Activated T-cell treated with anti-CD3 and anti-CD28 coated beads, Interleukin-2, amount 50 U/mL, for 72 hours (primary cell): Measurements from ENCODE around the gene PARP1. TPM values are rescaled to one million over a fixed set of nuclear protein-coding genes. Genes with fewer than 3 reads are reported as not detected.

ENCODE experiments used
- ATAC-seq, 2 donors: fragments of 150-1000 bp; cut with Tn5 transposase; replicated peaks in 1 of 2; 2 replicates each; pipeline ENCODE4 v1.10.0; 2021; ENCODE audit warnings: moderate library complexity in 2 of 2, mild to moderate bottlenecking in 1 of 2
- DNase-seq, 2 donors: peaks; one replicate each; pipeline ENCODE4 v3.0.0; 2021 to 2022; ENCODE audit warnings: mixed read lengths in 1 of 2
- H3K27ac Mint-ChIP-seq: one replicate; pipeline ENCODE4 v1.8.0; 2022; ENCODE audit warnings: mild to moderate bottlenecking, moderate library complexity, mixed read lengths
- H3K27me3 Mint-ChIP-seq: one replicate; pipeline ENCODE4 v1.8.0; 2022; ENCODE audit warnings: low read depth, mixed read lengths
- H3K36me3 Mint-ChIP-seq, 2 donors: one replicate each; pipeline ENCODE4 v1.8.0; 2022; ENCODE audit warnings: mixed read lengths in 2 of 2, mild to moderate bottlenecking in 1 of 2; ENCODE audit not compliant: insufficient read depth in 2 of 2
- H3K4me1 Mint-ChIP-seq: one replicate; pipeline ENCODE4 v1.8.0; 2022; ENCODE audit warnings: low read depth, mixed read lengths
- H3K4me3 Mint-ChIP-seq, 2 donors: one replicate each; pipeline ENCODE4 v1.8.0; 2022; ENCODE audit warnings: mild to moderate bottlenecking in 2 of 2, mixed read lengths in 2 of 2, moderate library complexity in 2 of 2
- H3K9me3 Mint-ChIP-seq, 2 donors: one replicate each; pipeline ENCODE4 v1.8.0; 2022; ENCODE audit warnings: mixed read lengths in 2 of 2
- total RNA-seq, 2 donors: library from RNA; stranded (reverse); gene quantifications; one replicate each; pipeline ENCODE4 v1.2.3, GENCODE V29; 2022

The PARP1 gene
- 100 to 1,000 TPM; 161 to 184 TPM for total RNA-seq

DNA sequence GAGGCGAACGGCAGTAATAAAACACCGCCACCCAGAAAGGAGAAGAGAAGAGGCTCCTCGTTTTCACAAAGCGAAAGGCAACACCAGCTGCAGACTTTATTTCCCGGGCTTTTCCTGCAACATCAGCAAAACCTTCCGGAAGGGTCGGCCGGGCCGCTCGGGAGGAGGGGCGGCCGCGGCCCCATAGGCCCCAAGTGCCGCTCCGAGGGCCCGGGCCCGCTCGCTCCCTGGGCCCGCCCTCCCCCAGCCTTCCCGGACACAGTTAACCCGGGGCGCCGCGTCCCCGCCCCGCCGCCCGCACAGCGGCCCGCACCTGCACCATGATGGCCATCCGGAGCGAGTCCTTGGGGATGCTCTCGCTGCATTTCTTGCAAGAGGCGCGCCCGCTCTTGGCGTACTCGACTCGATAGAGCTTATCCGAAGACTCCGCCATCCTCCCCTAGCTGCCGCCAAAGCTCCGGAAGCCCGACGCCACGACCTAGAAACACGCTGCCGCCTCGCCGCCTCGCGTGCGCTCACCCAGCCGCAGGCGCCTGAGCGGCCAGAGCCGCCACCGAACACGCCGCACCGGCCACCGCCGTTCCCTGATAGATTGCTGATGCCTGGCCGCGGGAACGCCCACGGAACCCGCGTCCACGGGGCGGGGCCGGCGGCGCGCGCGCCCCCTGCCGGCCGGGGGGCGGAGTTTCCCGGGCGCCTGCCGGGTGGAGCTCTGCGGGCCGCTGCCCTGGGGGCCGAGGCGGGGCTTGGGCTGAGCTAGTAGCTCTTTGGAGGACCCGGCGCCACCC, at the start of gene PARP1:
TSS of gene PARP1 (minus strand) at position 597 of the 788 bp plus-strand sequence. CDS start at position 433, 164 bp downstream.
- peaks cover 0 to 3% of the 10 kb centered on the region in 2 donors for H3K9me3 Mint-ChIP-seq
- peaks cover 44% of the 10 kb centered on the region for H3K4me1 Mint-ChIP-seq
- H3K4me3 Mint-ChIP-seq = peak within 1 kb of the TSS; percentile 95 to 100
- no peaks in the 10 kb centered on the region for H3K27me3 Mint-ChIP-seq
- ATAC-seq (peak; percentile 92), DNase-seq (peak; percentile 91 to 94)
- peak within 1 kb of the TSS; percentile 99 for H3K27ac Mint-ChIP-seq
- peaks cover 5 to 8% of the 10 kb centered on the region in 2 donors for H3K36me3 Mint-ChIP-seq

DNA sequence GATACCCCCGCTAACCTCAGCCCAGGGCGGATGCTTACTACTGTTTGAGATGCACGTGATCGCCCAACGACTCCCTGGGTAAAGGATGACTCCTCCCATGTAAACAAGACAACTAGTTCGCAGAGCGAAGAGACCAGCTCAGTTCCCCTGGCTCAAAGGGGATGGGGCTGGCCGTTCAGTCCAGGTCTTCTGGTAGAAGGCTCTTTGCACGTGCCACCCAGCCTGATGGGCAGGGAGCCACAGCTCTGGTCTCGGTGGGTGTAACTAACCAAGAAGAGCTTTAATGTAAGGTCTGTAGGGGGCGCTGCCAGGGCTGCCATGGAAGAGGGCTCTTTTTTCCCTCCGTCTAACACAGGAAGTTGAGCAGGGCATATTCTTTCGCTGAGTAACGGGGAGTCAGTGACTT, 49.4 kb upstream of the PARP1 start:
- Mint-ChIP-seq H3K9me3 (peaks cover 0 to 2% of the 10 kb centered on the region in 2 donors), H3K27me3 (no peaks in the 10 kb centered on the region), H3K4me3 (peak overlapping the region; percentile 59 to 74), H3K36me3 (no peaks in the 10 kb centered on the region), H3K4me1 (peaks cover 22% of the 10 kb centered on the region), H3K27ac (no peak overlapping the region)
- peak; percentile 63 to 67 for DNase-seq
- ATAC-seq = peak; percentile 89 to 92

DNA sequence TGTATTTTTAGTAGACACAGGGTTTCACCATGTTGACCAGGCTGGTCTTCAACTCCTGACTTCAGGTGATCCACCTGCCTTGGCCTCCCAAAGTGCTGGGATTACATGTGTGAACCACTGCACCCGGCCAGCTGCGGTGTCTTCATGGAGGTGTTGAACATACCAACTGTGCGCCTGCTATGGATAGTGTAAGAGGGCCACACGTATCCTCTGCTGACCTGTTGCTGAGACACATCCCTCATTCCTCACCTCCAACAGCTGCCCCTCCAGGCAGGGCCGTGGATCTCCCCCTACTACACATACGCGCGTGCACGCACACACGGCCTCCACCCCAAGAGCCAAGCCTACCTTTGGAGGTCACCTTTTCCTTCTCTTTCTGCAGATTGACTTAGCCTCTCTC, 48.0 kb upstream of the PARP1 start:
- H3K36me3 Mint-ChIP-seq = no peaks in the 10 kb centered on the region
- DNase-seq (no peak), ATAC-seq (no peak)
- H3K27me3 Mint-ChIP-seq = no peaks in the 10 kb centered on the region
- H3K9me3 Mint-ChIP-seq = no peaks in the 10 kb centered on the region
- H3K4me1 Mint-ChIP-seq = peaks cover 22% of the 10 kb centered on the region
- H3K4me3 Mint-ChIP-seq = no peak overlapping the region
- H3K27ac Mint-ChIP-seq = no peak overlapping the region

DNA sequence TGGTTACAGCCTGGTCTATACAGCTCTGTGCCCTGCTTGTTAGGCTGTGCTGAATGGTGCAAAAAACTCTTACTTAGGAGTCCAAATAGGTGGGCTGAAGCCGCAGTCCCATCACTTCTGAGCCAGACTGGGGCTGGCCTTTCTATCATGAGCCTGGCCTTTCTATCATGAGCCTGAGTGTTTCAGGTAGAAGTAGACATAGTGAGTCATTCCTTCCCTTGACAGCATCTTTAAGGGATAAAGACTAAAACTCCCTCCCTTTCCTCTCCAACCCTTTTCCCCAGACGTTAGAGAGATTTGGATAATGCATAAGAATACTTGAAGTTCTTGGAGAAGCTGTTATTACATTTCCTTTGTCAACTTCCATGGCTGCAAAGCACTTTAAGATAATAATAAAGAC, 46.5 kb upstream of the PARP1 start:
- H3K4me1 Mint-ChIP-seq = peaks cover 22% of the 10 kb centered on the region
- no peak for DNase-seq
- H3K27ac Mint-ChIP-seq = no peak overlapping the region
- no peaks in the 10 kb centered on the region for H3K9me3 Mint-ChIP-seq
- no peaks in the 10 kb centered on the region for H3K27me3 Mint-ChIP-seq
- no peak overlapping the region for H3K4me3 Mint-ChIP-seq
- ATAC-seq = no peak
- H3K36me3 Mint-ChIP-seq = no peaks in the 10 kb centered on the region

DNA sequence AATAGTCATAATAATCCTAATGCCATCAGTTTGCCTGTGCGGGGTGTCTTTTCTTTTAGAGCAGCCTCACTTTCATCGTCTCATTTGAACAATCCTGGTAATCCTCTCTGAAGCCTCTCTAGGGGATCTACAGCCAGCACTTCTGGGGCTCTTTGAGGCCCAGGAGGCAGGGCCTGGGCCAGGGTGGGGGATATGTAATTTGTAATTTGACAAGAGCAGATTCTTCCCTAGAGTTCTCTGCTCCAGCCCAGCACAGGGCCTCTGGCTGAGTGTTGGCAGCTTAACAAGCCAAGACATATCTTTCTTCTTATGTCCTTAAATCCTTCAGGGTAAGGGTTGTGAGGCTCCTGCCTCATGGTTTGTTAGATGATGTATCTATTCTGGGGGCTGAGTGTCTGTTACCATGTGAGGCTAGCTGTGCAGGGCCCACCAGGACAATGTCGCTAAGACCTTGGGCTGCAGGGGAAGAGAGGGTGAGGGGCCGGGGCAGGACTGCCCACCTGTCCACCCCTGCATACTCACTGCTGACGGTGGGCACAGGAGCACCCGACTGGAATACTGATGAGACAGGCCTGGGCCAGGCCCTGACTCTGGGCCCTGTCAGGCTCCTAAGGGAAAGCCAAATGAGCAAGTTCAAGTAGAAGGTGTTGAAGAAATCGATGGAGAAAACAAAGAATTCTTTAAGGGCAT, 45.3 kb upstream of the PARP1 start:
- no peak overlapping the region for H3K27ac Mint-ChIP-seq
- DNase-seq (no peak), ATAC-seq (no peak)
- H3K9me3 Mint-ChIP-seq = no peaks in the 10 kb centered on the region
- H3K36me3 Mint-ChIP-seq = no peaks in the 10 kb centered on the region
- H3K4me3 Mint-ChIP-seq = no peak overlapping the region
- H3K27me3 Mint-ChIP-seq = no peaks in the 10 kb centered on the region
- peaks cover 22% of the 10 kb centered on the region for H3K4me1 Mint-ChIP-seq

DNA sequence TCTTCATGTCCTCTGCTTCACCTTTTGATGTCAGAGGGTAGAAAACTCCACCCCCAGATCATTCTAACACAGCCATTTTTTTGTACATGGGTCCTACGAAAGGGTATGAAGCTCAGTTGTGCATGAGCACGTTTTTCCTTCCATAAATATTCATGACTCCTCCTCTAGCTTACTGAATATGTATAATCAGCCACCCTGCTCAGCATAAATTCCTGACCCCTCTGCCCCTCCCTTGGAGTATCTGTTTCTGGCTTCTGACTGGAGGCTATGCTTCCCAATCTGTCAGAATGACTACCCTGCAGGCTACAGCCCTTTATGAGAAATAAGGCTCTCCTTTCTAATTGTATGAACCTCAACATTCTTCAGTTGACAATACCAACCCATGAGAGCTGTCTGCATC, 42.8 kb upstream of the PARP1 start:
- no peak for DNase-seq
- no peak for ATAC-seq
- Mint-ChIP-seq H3K27ac (no peak overlapping the region), H3K27me3 (no peaks in the 10 kb centered on the region), H3K36me3 (no peaks in the 10 kb centered on the region), H3K4me3 (no peak overlapping the region), H3K9me3 (no peaks in the 10 kb centered on the region), H3K4me1 (peaks cover 20% of the 10 kb centered on the region)

DNA sequence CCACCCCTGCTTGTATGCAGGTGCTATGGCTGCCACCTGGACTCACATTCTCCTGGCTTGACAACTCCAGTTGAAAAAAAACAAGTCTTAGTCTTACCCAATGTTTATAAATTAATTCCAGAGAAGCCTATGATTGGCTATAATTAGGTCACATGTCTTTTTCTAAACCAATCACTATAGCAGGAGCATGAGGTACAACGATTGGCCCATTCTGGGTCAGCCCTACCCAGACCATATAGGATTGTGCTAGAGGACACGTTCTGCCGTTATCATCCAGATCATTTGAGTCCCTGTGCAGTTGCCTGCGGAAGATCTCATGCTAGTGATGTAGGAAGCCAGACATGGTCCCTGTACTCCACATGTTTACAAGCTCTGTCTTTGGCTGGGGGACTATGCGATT, 41.9 kb upstream of the PARP1 start:
- Mint-ChIP-seq H3K27me3 (no peaks in the 10 kb centered on the region), H3K27ac (no peak overlapping the region), H3K9me3 (no peaks in the 10 kb centered on the region), H3K36me3 (no peaks in the 10 kb centered on the region), H3K4me3 (no peak overlapping the region), H3K4me1 (peaks cover 28% of the 10 kb centered on the region)
- no peak for ATAC-seq
- DNase-seq = no peak

DNA sequence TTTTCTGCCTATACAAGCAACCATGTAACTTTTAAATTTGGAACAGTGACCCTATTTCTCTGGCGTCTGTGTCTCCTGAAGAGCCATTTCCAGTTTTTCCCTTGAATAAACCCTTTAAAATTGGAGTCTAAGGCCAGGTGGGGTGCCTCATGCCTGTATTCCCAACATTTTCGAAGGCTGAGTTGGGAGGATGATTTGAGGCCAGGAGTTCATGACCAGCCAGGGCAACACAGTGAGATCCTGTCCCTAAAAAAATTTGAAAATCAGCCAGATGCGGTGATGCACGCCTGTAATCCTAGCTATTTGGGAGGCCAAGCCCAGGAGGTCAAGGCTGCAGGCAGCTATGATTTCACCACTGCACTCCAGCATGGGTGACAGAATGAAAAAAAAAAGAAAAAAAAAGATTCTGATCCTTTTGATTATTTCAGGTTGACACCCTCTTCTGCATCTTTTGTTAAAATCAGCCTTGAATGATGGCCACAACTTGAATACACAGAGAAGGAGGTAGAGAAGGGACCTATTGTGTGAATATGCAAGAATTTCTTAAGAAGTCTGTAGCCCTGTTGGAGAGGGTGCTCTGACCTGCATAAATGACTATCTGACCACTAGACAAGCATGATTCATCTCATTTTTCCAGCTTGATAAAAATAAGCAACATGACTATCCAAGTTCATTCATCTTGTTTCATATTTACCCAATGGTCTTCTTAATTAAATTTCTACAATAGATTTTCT, 40.2 kb upstream of the PARP1 start:
- DNase-seq (no peak), ATAC-seq (no peak)
- Mint-ChIP-seq H3K27me3 (no peaks in the 10 kb centered on the region), H3K9me3 (no peaks in the 10 kb centered on the region), H3K4me3 (no peak overlapping the region), H3K4me1 (peaks cover 32% of the 10 kb centered on the region), H3K36me3 (no peaks in the 10 kb centered on the region), H3K27ac (no peak overlapping the region)

DNA sequence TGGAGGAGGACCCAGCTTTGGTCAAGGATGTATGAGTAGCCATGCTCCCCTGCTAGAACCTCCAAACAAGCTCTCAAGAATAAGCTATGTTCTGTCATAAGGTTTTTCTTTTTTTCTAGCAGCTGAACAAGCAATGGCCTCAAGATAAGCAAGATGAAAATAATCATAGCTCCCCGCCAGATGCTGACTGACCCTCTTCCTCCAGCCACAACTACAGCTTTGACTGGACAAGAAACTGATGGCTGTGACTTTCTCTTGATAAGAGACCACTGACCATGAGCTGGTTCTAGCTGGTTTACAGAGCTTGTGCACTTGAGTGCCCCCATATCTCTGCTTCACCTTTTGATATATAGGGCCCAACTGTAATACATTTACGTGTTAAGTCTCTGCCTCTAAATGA, 38.2 kb upstream of the PARP1 start:
- ATAC-seq (no peak), DNase-seq (no peak)
- H3K27ac Mint-ChIP-seq = no peak overlapping the region
- H3K36me3 Mint-ChIP-seq = no peaks in the 10 kb centered on the region
- no peaks in the 10 kb centered on the region for H3K27me3 Mint-ChIP-seq
- H3K9me3 Mint-ChIP-seq = no peaks in the 10 kb centered on the region
- no peak overlapping the region for H3K4me3 Mint-ChIP-seq
- peaks cover 37% of the 10 kb centered on the region for H3K4me1 Mint-ChIP-seq

DNA sequence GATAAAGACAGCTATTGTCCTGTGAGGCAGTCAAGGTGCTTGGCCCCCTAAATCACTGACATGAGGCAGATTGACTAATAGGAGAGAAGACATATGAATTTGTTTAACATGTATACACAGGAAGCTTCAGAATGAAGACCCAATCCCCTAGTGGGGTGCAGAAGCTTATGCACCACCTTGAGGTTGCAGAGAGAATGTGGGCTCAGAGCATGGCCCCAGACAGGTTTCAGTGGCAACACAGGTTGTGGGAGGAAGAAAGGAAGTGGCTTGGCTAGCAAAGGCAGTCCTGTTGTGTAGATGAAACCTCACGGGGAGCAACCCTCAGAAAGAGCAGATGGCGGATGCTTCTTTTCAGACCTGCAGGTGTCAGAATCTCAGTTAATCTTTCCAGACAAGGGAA, 37.0 kb upstream of the PARP1 start:
- Mint-ChIP-seq H3K4me3 (peak overlapping the region; percentile 15 to 37), H3K27me3 (no peaks in the 10 kb centered on the region), H3K9me3 (no peaks in the 10 kb centered on the region), H3K36me3 (no peaks in the 10 kb centered on the region), H3K4me1 (peaks cover 39% of the 10 kb centered on the region), H3K27ac (no peak overlapping the region)
- DNase-seq (peak; percentile 74 to 80), ATAC-seq (peak; percentile 100)

DNA sequence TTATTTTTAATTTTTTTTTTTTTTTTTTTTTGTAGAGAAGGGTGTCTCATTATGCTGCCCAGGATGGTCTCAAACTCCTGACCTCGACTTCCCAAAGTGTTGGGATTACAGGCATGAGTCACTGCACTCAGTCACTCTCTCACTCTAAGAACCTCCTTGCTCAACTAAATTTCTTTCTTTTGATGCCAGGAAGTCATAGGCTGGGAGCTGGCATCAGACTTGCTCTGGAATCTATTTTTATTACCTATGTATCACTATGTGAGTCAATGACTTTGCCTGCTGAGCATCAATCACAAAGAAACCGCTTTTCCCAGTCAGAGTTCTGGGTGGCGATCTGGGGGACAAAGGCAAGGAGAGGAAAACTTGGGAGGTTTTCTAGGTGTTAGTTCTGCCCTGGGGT, 35.5 kb upstream of the PARP1 start:
- Mint-ChIP-seq H3K27ac (no peak overlapping the region), H3K36me3 (no peaks in the 10 kb centered on the region), H3K27me3 (no peaks in the 10 kb centered on the region), H3K9me3 (no peaks in the 10 kb centered on the region), H3K4me1 (peaks cover 39% of the 10 kb centered on the region), H3K4me3 (no peak overlapping the region)
- DNase-seq = no peak
- ATAC-seq = no peak

DNA sequence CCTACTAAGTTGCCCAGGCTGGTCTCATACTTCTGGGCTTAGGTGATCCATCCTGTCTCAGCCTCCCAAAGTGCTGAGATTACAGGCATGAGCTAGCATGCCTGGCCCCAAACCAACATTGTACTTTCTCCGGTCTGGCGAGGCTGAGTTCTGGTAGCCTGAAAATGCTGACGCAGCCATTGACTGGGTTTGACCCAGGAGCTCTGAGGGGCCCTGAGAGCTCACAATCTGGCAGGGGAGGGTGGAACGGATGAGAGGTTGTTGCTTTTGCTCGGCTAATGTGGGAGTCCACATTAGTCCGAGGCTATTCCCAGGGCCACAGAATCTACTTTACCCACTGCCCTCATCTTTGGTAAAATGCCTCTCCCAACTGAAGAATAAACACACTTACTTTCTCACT, 35.1 kb upstream of the PARP1 start:
- no peak overlapping the region for H3K4me3 Mint-ChIP-seq
- peaks cover 39% of the 10 kb centered on the region for H3K4me1 Mint-ChIP-seq
- H3K9me3 Mint-ChIP-seq = no peaks in the 10 kb centered on the region
- H3K36me3 Mint-ChIP-seq = no peaks in the 10 kb centered on the region
- ATAC-seq (no peak), DNase-seq (no peak)
- no peak overlapping the region for H3K27ac Mint-ChIP-seq
- H3K27me3 Mint-ChIP-seq = no peaks in the 10 kb centered on the region

DNA sequence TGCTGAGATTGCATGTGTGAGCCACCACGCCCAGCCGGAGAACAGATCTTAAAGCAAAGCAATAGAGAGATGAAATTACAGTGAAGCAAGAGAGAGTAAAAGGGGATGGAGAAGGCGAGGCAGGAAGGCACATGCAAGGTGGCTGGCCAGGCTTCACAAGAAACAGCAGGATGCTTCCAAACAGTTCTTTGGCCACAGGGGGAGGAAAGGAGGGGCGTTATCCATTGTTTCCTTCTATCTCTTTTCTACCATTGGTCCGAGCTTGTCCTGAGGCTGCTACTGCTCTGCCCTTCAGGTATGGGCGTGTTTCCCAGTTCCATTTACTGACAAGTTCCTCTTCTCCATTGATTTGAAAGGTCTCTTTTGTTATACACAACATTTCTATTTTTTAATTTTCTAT, 33.7 kb upstream of the PARP1 start:
- ATAC-seq (no peak), DNase-seq (no peak)
- H3K27ac Mint-ChIP-seq = no peak overlapping the region
- H3K27me3 Mint-ChIP-seq = no peaks in the 10 kb centered on the region
- H3K4me1 Mint-ChIP-seq = peaks cover 39% of the 10 kb centered on the region
- H3K9me3 Mint-ChIP-seq = no peaks in the 10 kb centered on the region
- H3K4me3 Mint-ChIP-seq = no peak overlapping the region
- H3K36me3 Mint-ChIP-seq = no peaks in the 10 kb centered on the region
